Omental fat pad (tissue), 4 donors: ENCODE data around the gene TXNDC11. TPM values are rescaled to one million over a fixed set of nuclear protein-coding genes. Genes with fewer than 3 reads are reported as not detected.

ENCODE experiments used
- ATAC-seq: fragments of 150-250 bp; one replicate; pipeline ENCODE4 v1.9.1; 2016; ENCODE audit warnings: mild to moderate bottlenecking, moderate library complexity; ENCODE audit not compliant: low FRiP score
- DNase-seq: peaks from one replicate; pipeline ENCODE4 v3.0.0-alpha.2; 2019; ENCODE audit warnings: low spot score
- CTCF ChIP-seq, 3 donors: fragments of 450-650 bp; IDR thresholded peaks; one replicate each; pipeline ENCODE4 v1.5.1; 2016 to 2017; ENCODE audit warnings: antibody characterized with exemption in 3 of 3, mild to moderate bottlenecking in 3 of 3, moderate library complexity in 2 of 3
- total RNA-seq, 4 donors: library from RNA; depleted of rRNA; stranded (reverse); fragments of >200 nt; gene quantifications; one replicate each; pipeline ENCODE4 v1.1.0, GENCODE V29; 2016

The TXNDC11 gene
- total RNA-seq, 4 donors from 2014 or later: 40.2 to 53.0 (median 49.1) TPM

- no peak for ATAC-seq
- TF ChIP-seq CTCF (IDR thresholded peaks at IDR 0.05): no peak
- no peak for DNase-seq
Observed at GRCh38 chr16:11762431-11762830, 19.8 kb upstream of the TXNDC11 start.

DNA sequence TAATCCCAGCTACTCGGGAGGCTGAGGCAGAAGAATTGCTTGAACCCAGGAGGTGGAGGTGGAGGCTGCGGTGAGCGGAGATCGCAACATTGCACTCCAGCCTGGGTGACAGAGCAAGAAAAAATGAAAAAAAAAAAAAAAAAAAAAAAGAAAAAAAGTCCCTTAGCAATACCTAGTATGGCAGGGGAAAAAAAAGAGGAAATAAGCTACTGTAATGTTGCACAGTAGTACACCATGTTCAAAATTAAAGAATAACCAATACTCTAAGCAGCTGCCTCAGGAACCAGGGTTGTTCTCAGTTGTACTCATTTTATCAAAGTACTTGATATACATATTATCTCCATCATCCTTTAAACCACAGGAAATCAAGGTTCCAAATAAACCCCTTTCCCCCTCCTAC is 17.3 kb upstream of the TXNDC11 start:
- ATAC-seq: no peak
- no peak for TF ChIP-seq CTCF (IDR thresholded peaks at IDR 0.05)
- DNase-seq: no peak

- DNase-seq (no peak), ATAC-seq (no peak)
- no peak for TF ChIP-seq CTCF (IDR thresholded peaks at IDR 0.05)
Observed at GRCh38 chr16:11759163-11759834, 16.6 kb upstream of the TXNDC11 start.

DNA sequence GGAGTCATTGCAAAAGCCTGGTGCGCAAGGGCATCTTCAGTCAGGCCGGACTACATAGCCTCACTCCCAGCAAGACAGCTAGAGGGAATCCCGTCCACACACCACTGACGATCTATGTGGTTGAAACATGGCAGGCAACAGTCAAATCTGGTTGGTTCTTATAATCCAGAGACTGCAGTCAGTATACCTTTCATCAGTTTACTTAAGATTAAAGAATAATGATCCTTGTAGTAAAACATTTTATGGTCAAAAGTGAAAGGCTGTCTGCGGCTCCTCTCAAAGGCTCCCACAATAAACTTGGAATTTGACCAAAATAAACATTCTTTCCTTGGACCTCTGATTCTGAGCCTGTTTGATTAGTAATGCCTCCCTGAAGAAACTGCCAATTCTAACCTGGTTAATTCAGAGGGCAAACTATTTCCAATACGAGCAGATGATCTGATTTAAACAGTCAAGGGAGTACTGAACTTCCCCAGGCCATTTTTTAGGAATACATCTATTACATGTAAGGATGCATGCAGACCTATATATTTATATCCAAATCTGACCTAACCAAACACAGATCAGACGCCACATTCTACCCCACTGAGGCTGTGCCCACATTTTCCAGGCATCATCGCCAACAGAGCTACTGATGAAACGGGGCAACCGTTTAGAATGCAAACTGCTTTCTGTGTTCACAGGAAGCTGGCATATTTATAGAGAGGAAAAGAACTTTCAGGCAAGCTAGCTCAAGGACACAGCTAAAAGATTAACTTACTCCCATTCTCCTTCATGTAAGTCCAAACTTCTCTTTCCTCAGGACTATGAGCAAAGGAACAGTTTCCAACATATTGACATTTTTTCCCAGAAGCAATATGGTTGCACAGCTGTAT is 15.3 kb upstream of the TXNDC11 start:
- DNase-seq: no peak
- TF ChIP-seq CTCF (IDR thresholded peaks at IDR 0.05): no peak
- no peak for ATAC-seq

- DNase-seq (no peak), ATAC-seq (no peak)
- TF ChIP-seq CTCF (IDR thresholded peaks at IDR 0.05): no peak
Observed at GRCh38 chr16:11756248-11756647, 13.6 kb upstream of the TXNDC11 start.

DNA sequence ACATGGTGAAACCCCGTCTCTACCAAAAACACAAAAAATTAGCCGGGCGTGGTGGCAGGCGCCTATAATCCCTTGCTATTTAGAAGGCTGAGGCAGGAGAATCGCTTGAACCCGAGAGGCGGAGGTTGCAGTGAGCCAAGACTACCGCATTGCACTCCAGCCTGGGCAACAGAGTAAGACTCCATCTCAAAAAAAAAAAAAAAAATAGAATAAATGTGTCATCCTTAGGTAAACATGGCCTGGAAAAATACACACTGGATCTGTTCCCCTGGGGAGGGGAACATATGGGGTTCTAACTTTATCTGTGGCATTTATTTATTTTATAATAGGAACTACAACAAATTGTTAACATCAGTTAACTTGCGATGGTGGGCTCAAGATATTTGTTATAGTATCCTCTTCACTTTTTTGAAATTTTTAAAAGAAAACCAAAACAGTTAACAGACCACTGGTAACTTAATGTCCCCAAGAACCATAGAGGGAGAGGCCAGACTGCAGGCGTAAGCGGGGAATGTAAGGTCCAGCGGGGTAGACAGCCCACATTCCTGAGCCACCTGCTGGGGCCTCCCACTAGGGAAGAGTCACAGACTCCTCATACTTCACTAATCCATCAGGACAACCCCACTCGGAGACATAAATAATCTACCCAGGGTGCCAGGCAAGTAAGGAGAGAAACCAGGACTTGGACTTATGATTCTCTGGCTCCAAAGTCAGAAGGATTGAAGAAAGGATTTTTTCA is 12.5 kb upstream of the TXNDC11 start:
- ATAC-seq: no peak
- DNase-seq: no peak
- no peak for TF ChIP-seq CTCF (IDR thresholded peaks at IDR 0.05)
